HL-60/S4 treated with retinoic acid at 250 ng/mL for 4 days and 3 days (cell line): ENCODE measurements around the gene ABHD4.

Source experiments
- in situ Hi-C: fragments of 300-500 bp; cut with MboI; formaldehyde crosslinking; loops from 2 replicates; pipeline ENCODE4 v1.7.0; 2022; ENCODE audit warnings: low sequenced_read_pairs

Gene ABHD4

DNA sequence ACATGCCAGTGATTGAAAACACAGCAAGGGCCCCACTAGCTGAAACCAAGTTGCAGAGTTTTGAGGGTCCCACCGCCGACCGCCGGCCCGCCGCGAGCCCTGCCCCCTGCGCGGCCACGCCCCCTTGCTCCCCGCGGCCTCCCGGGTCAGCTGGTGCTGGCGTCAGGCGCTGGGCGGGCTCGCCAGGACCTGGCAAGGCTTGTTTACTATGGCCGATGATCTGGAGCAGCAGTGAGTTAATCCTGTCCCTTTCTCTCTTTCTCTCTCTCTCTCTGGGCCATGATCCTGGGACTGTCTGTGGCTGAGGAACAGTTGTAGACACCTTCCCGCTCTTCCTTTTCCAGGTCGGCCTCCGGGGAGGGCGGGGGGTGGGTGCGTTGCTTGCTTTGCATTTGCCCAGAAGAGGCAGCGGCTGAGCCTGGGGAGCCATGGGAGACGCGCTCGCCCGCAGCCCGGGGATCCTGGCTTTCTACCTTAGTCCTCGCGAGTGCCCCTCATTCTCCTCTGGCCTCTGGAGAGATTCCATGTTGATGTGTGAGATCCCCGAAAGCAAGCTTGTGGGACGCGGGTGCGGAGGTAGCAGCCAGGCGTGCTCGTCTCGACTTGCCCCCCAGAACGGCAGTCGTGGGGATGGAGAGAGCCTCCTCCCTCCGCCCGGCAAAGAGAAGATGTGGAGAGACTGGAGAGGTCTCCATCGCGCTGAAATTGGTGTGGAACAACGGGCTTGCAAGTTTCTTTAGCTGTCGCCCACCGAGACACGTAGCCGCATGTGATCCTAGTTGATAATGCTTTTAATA, at the start of gene ABHD4:
Gene ABHD4, plus strand, starts transcription at position 202 of the 797 bp plus-strand sequence. Its CDS starts 7 bp downstream, at position 209.
- in situ Hi-C loops: no loop called here

DNA sequence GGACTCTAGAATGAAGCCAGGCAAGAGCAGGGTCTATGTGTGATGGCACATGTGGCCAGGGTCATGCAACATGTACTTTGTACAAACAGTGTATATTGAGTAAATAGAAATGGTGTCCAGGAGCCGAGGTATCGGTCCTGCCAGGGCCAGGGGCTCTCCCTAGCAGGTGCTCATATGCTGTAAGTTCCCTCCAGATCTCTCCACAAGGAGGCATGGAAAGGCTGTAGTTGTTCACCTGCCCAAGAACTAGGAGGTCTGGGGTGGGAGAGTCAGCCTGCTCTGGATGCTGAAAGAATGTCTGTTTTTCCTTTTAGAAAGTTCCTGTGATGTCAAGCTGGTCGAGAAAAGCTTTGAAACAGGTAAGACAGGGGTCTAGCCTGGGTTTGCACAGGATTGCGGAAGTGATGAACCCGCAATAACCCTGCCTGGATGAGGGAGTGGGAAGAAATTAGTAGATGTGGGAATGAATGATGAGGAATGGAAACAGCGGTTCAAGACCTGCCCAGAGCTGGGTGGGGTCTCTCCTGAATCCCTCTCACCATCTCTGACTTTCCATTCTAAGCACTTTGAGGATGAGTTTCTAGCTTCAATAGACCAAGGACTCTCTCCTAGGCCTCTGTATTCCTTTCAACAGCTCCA, 48.7 kb upstream of the ABHD4 start:
- in situ Hi-C loops: no loop called here

DNA sequence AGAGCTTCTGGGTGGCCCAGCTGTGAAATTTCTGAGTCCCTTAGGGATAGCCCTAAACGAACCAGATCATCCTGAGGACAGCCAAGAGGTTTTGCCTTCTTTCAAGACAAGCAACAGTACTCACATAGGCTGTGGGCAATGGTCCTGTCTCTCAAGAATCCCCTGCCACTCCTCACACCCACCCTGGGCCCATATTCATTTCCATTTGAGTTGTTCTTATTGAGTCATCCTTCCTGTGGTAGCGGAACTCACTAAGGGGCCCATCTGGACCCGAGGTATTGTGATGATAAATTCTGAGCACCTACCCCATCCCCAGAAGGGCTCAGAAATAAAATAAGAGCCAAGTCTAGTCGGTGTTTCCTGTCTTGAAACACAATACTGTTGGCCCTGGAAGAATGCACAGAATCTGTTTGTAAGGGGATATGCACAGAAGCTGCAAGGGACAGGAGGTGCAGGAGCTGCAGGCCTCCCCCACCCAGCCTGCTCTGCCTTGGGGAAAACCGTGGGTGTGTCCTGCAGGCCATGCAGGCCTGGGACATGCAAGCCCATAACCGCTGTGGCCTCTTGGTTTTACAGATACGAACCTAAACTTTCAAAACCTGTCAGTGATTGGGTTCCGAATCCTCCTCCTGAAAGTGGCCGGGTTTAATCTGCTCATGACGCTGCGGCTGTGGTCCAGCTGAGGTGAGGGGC, 48.0 kb upstream of the ABHD4 start:
- in situ Hi-C loops: loop anchor here (25.0 kb wide), 1 partner anchor 312 kb away; the partner anchor contains the start of gene LRP10

DNA sequence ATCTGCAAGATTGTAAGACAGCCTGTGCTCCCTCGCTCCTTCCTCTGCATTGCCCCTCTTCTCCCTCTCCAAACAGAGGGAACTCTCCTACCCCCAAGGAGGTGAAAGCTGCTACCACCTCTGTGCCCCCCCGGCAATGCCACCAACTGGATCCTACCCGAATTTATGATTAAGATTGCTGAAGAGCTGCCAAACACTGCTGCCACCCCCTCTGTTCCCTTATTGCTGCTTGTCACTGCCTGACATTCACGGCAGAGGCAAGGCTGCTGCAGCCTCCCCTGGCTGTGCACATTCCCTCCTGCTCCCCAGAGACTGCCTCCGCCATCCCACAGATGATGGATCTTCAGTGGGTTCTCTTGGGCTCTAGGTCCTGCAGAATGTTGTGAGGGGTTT, 46.5 kb upstream of the ABHD4 start:
- in situ Hi-C loops: loop anchor here (25.0 kb wide), 1 partner anchor 311 kb away; the partner anchor contains the start of gene LRP10

DNA sequence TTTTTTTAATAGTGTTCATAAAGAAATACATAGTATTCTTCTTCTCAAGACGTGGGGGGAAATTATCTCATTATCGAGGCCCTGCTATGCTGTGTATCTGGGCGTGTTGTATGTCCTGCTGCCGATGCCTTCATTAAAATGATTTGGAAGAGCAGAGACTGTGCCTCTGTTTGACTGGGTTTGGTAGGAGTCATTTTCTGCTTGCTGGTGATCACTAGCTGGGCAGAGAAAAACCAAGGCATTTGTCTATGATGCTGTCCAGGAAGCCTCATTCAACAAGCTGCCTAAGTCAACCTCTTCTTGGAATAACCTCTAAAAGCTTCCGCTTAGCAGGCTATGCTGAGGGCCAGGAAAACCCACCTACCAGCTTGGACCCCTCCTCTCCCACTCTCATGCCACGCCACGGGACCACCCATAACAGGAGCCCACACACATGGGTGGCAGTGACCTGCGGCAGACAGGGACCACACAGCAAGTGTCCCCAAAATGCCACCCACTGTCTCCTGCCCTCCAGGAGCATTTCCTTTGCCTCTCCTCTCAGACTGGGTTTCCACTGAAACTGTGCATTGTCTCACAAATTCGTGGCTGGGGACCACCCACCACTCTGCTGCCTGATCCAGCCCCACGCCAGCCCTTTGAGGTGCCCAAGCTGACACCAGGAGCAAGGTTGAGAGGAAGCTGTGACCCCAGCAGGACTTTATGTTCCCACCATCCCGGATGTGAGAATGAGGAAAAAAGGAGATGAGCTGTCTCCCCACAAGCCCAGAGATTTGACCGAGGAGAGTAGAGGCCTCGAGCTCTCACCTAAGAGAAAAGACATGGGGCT, 45.9 kb upstream of the ABHD4 start:
- in situ Hi-C loops: loop anchor here (25.0 kb wide), 1 partner anchor 310 kb away; the partner anchor contains the start of gene LRP10

DNA sequence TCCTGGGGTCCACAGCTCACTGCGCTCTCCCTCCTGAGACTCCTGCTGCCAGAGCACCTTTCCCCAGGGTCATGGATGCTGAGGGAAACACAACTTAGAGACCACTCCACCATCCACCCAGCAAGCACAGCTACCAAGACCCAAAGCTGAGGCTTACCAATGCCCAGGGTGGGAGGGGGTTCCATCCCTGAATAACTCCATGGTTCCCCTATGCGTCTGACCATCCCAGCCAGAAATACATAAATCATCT, 45.3 kb upstream of the ABHD4 start:
- in situ Hi-C loops: loop anchor here (25.0 kb wide), 1 partner anchor 310 kb away; the partner anchor contains the start of gene LRP10

DNA sequence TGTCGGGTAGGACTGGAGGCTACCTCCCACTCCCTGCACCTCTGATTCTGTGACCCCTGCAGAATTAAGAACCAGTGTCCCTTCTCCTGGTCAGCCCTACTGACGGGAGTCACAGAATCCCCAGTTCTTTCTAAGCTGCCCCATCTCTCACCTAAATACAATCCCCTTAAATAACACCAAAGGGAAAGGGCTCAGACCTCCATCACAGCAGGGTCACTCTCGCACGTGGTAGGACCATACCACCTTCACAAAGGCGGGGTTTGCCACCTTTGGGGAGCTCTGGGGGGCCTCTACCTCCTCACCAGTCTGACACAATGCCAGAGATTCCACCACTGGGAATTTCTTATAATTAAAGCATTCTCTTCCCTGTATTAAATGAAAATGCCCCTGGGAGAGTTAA, 44.7 kb upstream of the ABHD4 start:
- in situ Hi-C loops: loop anchor here (25.0 kb wide), 1 partner anchor 309 kb away; the partner anchor contains the start of gene LRP10

DNA sequence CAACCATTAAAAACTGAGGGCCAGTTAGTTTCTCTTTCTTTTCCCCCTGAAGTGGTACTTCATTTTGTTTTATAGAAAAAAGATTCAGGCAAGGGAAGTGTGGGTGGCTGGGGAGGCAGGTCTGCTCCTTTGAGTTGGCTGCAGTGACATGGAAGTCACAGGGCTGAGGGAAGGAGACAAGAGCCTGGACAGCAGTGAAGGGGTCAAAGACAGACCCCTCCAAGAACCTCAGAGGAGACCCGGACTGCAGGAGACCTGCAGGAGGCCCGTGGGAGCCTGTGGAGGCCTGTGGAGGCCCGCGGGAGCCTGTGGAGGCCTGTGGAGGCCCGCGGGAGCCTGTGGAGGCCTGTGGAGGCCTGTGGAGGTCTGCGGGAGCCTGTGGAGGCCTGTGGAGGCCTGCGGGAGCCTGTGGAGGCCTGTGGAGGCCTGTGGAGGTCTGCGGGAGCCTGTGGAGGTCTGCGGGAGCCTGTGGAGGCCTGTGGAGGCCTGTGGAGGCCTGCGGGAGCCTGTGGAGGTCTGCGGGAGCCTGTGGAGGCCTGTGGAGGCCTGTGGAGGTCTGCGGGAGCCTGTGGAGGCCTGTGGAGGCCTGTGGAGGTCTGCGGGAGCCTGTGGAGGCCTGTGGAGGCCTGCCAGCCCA, 44.1 kb upstream of the ABHD4 start:
- in situ Hi-C loops: loop anchor here (25.0 kb wide), 1 partner anchor 308 kb away; the partner anchor contains the start of gene LRP10

DNA sequence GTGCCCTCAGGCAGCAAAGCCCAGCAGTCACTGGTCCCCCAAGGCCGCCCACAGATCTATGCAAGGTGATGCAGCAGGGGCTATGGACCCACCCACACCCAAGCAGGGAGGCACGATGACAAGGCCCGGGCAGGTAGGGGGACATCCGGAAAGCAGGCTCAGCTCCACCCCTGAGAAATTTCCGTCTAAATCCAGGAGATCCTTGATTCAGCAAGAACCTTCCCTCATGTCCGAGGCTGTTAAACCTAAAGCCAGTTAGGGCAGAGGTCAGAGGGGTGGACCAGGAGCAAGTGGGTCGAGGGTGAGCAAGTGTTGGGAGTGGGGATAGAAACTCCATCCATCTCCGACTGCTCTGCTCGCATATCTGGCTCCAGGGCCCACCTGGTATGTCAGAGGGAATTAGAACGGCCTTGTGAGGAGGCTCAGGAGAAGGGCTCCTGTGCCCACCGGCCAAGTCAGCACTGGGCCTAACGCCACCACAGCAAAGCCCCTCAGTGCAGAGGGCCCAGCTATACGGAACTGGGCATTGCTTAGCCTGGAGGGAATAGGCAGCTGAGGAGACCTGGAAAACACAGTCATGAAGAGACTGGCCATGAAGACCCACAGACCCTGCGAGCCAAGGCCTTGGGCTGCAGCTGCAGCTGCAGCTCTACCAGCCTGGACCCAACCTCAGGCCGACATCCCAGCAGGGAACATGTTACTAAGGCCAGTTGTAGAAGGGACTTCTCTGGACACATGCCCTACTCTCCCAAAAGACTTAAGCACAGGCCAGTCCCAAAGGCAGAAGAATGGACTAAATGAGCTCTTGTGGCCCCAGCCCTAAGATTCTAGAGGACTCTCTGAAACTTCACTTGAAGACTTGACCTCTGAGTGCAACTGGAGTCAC, 43.4 kb upstream of the ABHD4 start:
- in situ Hi-C loops: loop anchor here (25.0 kb wide), 1 partner anchor 308 kb away; the partner anchor contains the start of gene LRP10

DNA sequence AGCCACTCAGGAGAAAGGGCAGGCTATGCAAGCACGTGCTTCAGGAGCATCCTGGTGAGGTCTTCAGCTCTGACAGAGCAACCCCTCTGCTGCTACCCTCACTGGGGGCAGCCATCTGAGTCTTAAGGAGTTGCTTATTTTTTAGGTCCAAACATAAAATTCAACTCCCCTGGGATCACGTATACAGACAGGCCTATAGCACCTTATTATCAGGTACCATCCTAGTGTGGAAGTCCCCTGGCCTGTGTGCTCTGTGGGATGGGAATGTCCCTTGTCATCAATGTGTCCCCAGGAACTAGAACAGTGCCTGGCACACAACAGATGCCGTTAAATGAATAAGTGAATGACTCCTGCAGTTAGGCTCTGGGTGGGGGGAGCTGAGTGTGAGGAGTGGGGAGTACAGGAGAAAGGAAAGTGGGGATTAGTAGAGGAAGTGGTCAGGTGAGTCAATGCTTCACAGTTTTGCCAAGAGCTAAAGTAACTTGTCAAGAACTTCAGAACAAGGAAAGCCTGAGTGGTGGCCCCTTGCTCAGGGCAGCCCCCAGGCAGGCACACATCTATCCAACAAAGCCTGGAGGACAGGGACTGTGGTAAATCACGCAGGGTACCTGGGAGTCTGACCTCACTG, 42.6 kb upstream of the ABHD4 start:
- in situ Hi-C loops: loop anchor here (25.0 kb wide), 1 partner anchor 307 kb away; the partner anchor contains the start of gene LRP10

GRCh38 chr14:22556021-22556989, 41.8 kb upstream of the ABHD4 start:
- in situ Hi-C loops: loop anchor here (25.0 kb wide), 1 partner anchor 306 kb away; the partner anchor contains the start of gene LRP10

- in situ Hi-C loops: loop anchor here (25.0 kb wide), 1 partner anchor 305 kb away; the partner anchor contains the start of gene LRP10
Measured at GRCh38 chr14:22556990-22557623, 41.0 kb upstream of the ABHD4 start.

DNA sequence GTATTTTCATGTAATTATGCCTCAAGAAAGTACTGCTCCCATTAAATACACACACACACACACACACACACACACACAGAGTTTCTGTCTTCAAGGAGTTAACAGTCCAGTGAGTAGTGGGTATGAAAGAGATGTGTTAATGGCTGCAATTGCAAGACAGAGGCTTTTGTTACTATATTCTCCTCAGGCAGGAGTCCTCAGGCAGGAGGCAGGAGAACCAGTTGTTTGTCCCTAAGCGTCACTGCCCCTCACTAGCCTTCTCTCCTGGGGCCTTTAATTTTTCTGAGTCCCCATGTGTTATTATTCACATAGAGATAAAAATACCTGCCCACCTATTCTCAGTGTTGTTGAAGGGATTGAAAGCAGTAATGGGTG, 40.3 kb upstream of the ABHD4 start:
- in situ Hi-C loops: loop anchor here (25.0 kb wide), 1 partner anchor 304 kb away; the partner anchor contains the start of gene LRP10

DNA sequence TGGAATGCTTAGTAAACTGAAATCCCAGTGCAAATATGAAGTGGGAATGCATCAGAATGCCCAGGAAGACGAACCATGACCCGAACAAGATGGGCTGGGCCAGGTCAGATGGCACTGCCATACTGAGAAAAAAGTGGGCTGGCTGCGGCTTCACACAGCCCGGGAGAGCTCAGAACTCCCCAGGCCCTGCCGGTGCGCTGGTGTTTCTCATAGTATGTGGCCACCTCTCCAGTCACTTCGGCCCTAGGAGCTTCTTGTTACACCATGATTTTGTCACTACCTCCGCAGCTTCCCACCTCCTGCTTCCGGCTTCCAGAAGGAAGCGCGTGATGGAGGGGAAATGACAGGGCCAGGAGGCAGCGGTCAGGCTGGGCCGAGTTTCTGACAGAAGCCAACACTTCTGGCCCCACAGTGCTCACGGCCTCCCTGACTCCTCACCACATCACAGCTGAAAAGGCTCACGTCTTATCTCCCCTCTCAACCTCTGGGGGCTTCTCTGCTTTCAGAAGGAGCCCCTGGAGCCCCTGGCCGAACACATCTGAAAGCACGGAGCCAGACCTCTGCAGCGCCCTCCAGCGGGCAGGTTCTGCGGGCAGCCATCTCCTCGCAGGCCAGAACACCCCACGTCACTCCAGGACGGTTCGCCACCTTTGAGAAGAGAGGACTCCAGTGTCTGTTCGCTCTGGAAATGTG, 39.7 kb upstream of the ABHD4 start:
- in situ Hi-C loops: loop anchor here (25.0 kb wide), 1 partner anchor 304 kb away; the partner anchor contains the start of gene LRP10

DNA sequence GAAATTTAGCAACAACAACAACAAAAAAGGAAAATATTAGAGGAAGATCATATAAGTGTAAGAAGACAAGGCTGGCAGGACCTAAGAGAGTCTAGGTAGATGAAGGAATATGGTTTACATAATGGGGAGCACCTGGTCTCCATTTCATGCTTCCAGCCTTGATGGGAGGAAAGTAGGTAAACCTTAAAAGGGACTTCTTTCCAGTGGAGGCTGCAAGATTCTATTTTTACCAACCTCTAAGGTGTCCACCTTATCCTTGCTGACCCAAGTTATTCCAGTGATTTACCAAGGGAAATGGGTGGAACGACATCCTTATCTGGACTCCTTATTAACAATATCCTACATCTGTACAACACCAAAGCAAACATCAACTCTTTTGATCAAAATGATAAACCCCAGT, 39.1 kb upstream of the ABHD4 start:
- in situ Hi-C loops: loop anchor here (25.0 kb wide), 1 partner anchor 303 kb away; the partner anchor contains the start of gene LRP10
